Measurements from ENCODE around the gene CEBPE.
"Not testable (repeated sequence)": the region's sequence is repeated elsewhere in the genome, so short reads cannot be mapped to it uniquely, and the experiment has no call there.

CEBPE gene

GRCh38 chr14:23120541-23121251, 1.6 kb upstream of the CEBPE start:
- DNase-seq = peak; percentile 53

GRCh38 chr14:23119363-23120327, 590 bp upstream of the CEBPE start:
- DNase-seq = no peak

DNA sequence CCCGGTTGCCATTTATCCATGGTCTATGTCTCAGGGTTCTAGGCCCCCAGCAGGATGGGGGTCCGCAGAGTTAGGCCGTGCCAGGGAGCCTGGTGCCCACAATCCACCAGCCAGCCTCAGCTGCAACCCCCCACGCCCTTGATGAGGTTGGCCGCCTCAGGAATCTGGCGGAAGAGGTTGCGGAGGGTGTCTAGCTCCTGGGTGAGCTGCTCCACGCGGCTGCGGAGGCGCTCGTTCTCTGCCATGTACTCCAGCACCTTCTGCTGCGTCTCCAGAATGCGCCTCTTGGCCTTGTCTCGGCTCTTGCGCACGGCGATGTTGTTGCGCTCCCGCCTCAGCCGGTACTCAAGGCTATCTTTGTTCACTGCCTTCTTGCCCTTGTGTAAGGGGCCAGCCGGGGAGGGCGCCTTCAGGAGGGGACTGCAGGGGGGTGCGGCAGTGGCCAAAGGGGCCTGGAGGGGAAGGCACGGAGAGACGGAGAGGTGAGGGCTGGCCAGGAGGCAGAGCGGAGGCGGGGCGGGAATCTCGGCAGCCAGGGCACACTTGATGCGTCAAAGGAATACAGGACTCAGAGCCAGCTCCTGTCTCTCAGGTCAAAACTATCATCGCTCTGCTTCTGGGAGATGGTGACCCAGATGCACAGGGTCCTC, 1.6 kb downstream of the CEBPE start:
- no peak for DNase-seq

DNA sequence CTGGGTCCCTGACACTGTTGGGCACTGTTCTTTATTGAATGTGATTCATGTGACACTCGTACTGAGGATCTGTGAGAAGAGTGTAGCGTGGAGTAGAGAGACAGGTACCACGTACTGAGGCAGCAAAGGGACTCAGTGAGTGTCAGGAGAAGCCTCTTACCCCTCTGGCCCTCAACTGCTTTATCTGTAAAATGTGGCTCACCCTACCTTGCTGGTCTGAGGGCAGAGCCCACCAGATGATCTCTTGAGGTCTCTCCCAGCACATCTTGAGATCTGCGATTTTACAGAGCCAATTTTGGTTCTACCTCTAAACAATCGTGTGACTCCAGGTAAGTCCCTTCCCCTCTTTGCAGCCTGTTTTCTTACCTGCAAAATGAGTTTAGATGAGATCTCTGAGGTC, 3.1 kb downstream of the CEBPE start:
- no peak for DNase-seq

DNA sequence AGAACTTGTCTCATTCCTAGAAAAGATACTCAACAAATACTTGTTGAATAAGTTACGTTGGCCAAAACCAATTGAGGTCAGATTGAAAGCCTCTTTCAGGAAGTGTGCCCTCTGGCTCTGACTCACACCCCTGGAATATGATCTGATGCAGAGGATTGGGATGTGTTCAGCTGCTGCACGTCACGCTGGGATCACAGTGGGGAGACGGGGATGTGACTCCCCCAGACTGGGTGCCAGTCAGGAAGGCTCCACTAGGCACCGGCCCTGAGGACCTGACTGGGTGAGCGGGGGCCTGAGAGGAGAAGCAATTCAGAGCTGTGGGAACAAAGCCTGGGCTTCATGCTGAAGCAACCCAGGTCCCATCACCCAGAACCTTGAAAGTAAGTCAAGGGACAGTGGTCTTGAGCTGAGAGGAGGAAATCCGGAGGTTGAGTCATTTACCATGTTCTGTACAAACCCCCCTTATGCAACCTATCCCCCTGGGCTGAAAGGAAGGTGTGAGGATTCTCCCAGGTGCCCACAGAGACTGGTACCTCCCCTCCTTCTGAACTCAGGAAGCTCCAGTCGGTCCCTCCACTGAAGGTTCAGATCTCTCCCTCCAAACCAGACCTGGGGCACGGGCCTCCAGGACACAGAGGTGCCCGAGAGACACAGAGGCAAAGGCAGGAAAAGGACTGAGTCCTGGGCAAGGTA, 3.9 kb downstream of the CEBPE start:
- no peak for DNase-seq

GRCh38 chr14:23114669-23115038, 4.4 kb downstream of the CEBPE start:
- DNase-seq = no peak

DNA sequence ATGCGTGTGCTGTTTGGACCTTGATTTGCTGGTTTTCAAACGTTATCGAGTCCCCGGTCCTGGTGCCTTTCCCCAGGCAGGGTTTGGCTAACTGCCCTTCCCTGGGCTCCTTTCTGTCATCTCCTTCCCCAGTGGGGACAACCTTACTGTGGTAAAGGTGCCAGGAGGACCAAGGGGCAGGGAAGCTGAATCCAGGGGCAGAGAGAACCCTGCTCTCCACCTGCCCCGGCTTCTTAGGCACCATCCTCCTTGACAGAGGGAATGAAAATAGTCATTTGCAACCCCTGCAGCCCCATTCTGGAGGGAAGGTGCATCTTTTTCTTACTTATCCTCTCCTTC, 5.0 kb downstream of the CEBPE start:
- DNase-seq = no peak

DNA sequence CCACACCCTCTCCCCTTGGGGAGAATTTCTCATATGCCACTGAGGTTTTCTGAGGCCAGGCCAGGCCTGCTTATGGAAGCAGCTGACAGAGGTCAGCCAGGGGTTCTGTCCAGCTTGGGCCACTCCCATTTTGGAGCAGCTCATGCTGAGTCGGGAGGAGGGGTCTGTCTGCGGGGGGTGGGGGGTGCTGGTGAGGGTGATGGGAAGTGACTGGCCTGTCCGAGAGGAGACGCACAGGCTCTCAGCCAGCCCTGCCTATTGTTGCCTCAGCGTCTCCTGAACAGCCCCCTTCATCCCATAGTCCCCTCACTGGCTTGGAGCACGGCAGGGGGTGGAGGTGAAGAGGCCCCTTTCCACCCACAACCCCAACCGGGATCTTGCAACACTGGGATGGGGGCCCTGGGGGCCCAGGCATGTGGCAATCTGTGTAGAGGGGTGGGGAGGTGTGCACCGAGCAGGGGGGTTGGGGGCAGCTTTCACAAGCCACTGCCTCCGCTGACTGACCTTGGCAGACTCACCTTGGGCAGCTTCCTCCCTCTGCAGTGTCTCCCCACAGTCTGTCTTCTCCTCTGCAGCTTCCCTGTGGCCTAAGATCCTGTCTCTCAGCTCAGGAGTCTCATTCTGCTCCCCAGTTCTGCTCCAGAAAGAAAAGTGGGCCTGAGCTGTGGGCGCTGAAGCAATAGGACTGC, 5.5 kb downstream of the CEBPE start:
- DNase-seq = no peak

DNA sequence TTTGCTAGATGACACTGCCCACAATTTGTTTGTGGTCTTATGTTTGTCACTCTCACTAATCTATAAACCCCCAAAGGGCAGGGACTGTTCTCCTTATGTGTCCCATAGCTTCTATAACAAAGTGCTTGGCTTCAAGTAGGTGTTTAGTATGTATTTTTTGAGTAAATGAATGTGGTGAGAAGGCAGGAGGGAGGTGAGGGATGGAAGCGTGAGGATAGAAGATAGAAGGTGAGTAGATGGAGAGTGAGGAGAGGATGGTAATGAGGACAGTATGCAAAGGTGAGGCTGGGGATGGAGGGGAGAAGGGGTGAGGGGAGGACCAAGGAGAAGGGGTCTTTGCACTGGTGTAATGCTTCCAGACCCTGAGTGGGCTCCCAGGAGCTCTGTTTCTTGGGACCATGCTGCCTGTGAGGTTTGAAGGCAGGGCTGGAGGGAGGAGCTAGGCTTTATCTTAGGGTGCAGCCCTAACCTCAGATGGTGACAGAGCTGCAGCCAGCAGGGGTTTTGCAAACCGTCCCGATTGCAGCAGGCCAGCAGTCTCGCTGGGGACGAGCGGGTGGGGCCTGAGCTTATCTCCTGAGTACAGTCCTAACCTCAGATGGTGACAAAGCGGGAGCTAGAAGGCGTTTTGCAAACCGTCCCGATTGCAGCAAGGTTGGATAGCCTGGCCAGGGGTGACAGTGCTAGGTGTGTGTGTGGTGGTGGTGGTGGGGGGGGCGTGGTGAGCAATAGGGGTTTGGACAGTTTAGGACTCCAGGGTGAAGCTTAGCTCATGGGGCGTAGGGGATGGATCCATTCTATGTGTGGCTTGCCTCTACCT, 6.5 kb downstream of the CEBPE start:
- DNase-seq = no peak

- no peak for DNase-seq
Observed at GRCh38 chr14:23110579-23111365, 8.3 kb downstream of the CEBPE start.

DNA sequence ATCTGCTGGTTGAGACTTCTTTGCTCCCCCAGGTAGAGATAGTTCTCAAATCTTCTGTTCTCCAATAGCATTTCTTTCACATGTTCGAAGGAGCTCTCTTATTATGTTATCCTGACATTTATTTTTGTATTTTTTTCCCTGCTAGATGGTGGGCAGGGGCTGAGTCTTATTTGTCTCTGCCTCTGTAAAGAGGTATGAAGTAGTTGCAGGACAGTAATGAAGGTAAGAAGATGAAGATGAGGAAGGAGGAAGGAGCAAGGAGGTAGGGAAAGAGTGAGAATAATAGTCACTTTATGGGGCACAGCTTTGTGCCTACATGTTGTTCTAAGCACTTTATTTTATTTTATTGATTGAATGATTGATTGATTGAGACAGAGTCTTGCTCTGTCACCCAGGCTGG, 9.3 kb downstream of the CEBPE start:
- no peak for DNase-seq

DNA sequence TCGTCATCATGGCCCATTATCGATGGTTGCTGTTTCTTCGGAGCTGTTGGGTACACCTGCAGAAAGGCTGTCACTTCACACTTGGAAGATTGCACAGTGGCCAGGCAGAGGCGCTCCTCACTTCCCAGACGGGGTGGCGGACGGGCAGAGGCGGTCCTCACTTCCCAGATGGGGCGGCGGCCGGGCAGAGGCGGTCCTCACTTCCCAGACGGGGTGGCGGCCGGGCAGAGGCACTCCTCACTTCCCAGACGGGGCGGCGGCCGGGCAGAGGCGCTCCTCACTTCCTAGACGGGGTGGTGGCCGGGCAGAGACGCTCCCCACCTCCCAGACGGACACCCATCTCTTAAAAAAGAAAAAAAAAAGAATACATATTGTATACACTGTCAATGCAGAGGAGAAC, 10.9 kb downstream of the CEBPE start:
- not testable (repeated sequence) for DNase-seq

GRCh38 chr14:23107620-23108019, 11.4 kb downstream of the CEBPE start:
- DNase-seq = not testable (repeated sequence)

DNA sequence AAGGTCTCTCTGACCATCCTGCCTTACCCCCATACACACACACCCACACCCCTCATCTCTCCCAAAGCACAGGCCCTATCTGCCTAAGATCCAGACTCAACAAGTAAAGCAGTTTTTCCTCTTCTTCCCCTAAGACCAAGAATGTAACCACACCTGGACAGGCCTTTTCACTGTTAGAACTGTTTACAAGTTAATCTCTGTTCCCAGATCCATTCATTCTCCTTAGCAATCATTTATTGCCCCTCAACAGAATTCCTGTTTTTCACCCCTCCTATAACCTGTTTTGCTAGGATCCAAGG, 12.4 kb downstream of the CEBPE start:
- DNase-seq = no peak

DNA sequence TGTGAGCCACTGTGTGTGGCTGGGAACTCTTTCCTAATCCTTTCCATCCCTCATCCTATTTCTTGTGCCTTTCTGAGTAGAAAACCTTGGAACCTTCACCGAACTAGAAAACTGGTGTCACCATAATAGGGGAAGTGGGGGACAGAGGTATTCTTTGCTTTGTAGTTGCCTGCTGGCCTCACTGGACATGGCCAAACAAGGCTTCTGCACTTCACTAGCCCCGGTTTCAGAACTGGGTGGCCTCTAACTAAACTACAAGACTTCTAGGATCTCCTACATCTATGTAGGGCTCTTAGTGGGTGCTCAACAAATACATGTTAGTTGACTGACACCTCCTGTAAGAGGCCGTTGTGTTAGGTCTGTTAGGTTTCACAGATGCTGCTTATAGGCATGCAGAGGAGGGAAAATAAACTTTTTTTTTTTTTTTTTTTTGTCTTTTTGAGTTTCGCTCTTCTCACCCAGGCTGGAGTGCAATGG, 13.7 kb downstream of the CEBPE start:
- DNase-seq = no peak

DNA sequence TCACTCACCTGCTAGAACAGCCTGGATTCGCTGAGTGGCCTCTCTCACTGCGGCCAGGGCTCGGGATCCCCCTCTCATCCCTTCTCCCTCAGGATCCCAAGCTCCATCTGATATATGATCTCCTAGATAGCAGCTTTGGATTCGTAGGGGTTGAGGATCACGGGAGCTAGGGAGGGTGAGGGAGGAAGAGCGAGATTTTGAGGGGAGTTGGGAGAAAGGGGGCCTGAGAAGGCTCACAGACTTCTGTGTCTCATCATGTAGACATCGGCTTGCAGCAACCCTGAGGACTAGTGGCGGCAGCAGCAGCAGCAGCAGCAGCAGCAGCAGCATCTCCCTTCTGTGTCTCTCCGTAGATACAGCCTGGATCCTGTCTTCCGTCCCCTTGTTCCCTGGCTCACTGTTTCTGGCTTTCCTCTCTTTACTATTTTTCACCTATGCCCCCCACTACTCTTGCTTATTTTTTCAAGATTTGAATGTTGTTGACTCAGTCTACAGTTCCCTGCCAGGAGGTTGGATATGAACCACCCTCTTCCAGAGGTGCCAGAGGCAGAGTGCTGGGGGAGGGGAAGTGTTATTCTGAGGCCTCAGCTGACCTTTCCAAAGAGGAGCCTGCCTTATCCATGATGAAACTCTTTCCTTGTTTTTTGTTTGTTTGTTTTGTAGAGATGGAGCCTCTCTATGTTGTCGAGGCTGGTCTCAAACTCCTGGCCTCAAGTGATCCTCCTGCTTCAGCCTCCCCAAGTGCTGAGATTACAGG, 14.3 kb downstream of the CEBPE start, which contains the start of gene CIROP:
CIROP (minus strand) TSS at position 399 of the 757 bp plus-strand sequence; CDS start at position 330, 69 bp downstream.
- no peak for DNase-seq

DNA sequence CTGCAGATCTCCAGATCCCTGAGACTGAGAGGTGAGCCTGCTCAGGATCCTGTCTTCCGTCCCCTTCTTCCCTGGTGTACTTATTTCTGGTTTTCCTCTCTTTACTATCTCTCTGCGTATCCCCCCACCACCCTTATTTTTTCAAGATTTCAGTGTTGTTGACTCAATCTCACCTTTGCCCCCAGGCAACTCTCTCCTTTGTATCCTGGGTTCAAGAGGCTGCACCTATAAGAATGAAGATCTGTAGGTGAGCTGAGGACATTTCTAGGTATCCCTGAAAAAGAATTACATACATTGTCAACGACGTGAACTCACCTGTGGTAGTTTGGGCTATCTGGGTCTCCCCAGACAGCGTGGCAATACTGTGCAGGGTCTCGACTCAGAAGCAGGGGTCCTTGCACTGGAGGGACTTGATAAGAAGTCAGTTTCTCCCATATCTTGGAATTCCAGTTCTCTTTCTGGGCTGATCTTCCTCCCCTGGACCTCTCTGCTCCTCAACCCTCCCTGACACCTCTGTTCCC, 14.9 kb downstream of the CEBPE start:
- DNase-seq = no peak

DNA sequence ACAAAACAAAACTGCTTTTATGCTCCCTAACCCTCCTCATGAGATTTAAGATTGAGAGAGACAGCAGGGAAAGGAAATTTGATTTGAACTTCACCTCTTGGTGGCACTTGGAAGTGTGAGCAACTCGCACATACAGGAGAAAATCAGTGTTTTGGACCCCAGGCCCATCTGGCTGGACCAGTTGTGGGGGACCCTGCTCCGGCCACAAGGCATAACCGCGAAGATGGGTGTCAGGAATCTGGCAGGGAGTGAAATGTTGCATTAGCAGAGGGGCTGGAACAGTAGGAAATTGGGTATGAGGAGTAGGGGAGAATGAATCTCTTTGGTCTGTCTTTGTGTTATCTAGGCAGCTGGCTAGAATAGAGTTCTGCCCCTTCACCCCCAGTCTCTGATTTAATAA, 15.5 kb downstream of the CEBPE start:
- DNase-seq = no peak

DNA sequence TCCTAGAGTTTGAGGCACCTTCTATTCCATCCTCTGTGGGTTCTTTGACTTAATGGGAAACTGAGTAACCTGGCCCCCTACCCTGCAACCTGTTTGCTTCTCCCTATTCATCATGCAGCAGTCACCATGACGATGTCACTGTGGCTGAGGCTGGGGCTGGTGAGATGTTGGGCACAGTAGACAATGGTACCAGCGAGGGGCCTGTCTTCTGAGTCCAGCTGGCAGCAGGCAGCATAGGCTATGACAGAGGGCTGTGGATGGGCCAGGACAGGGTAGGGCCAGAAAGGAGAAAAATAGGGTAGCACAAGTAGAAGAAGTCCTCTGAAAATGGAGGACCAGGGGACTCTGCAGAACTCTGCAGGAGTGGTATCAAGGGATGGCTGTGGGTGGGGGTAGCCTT, 16.3 kb downstream of the CEBPE start:
- no peak for DNase-seq

Measured in NCI-H1048 (cell line).